DOHH2 (cell line): Measurements from ENCODE around the gene SFTPA2.
"Not testable (repeated sequence)": the region's sequence is repeated elsewhere in the genome, so short reads cannot be mapped to it uniquely, and the experiment has no call there.

Experiments
- H3F3A ChIP-seq: fragments of 200-600 bp; sonication (generic), shearing (Covaris generic); 2 replicates; pipeline ENCODE4 v1.6.0; 2016; ENCODE audit warnings: antibody characterized with exemption, mild to moderate bottlenecking; ENCODE audit not compliant: control insufficient read depth, insufficient read depth
- H3K27ac ChIP-seq: fragments of 200-600 bp; sonication (generic); 2 replicates; pipeline ENCODE4 v1.5.1; 2014; ENCODE audit warnings: low read depth, mild to moderate bottlenecking, low read length, moderate library complexity
- H3K27me3 ChIP-seq: fragments of 200-600 bp; sonication (generic); 2 replicates; pipeline ENCODE4 v1.6.1; 2014; ENCODE audit warnings: mild to moderate bottlenecking, low read length, mixed read lengths; ENCODE audit not compliant: control insufficient read depth
- H3K36me3 ChIP-seq: fragments of 200-600 bp; sonication (generic); 2 replicates; pipeline ENCODE4 v1.6.1; 2014; ENCODE audit warnings: mild to moderate bottlenecking, low read length, moderate library complexity, mixed read lengths; ENCODE audit not compliant: control insufficient read depth
- H3K4me1 ChIP-seq: fragments of 200-600 bp; sonication (generic); 2 replicates; pipeline ENCODE4 v1.6.1; 2014; ENCODE audit warnings: mild to moderate bottlenecking, low read length, mixed read lengths; ENCODE audit not compliant: control insufficient read depth
- H3K4me2 ChIP-seq: fragments of 200-600 bp; sonication (generic); 2 replicates; pipeline ENCODE4 v1.6.0; 2014; ENCODE audit warnings: mild to moderate bottlenecking, low read length, moderate library complexity
- H3K4me3 ChIP-seq: fragments of 200-600 bp; sonication (generic); 2 replicates; pipeline ENCODE4 v1.5.1; 2014; ENCODE audit warnings: mild to moderate bottlenecking, low read length, mixed read lengths
- H3K79me2 ChIP-seq: fragments of 200-600 bp; sonication (generic); 2 replicates; pipeline ENCODE4 v1.6.1; 2014; ENCODE audit warnings: mild to moderate bottlenecking, low read length, mixed read lengths; ENCODE audit not compliant: control insufficient read depth
- H3K9me2 ChIP-seq: fragments of 200-600 bp; sonication (generic); replicated peaks from 2 replicates; pipeline ENCODE4 v1.6.1; 2014; ENCODE audit warnings: mild to moderate bottlenecking, low read length, mixed read lengths; ENCODE audit not compliant: control insufficient read depth
- H3K9me3 ChIP-seq: fragments of 200-600 bp; sonication (generic); 2 replicates; pipeline ENCODE4 v1.6.1; 2014; ENCODE audit warnings: antibody characterized with exemption, low read length, mixed read lengths; ENCODE audit not compliant: control insufficient read depth, insufficient read depth
- H4K20me1 ChIP-seq: fragments of 200-600 bp; sonication (generic); 2 replicates; pipeline ENCODE4 v1.6.0; 2014; ENCODE audit warnings: low read depth, mild to moderate bottlenecking, antibody characterized with exemption, low read length, moderate library complexity; ENCODE audit not compliant: control insufficient read depth, insufficient read depth
- CTCF ChIP-seq: fragments of 200-600 bp; sonication (generic); IDR thresholded peaks from one replicate; pipeline ENCODE4 v1.5.1; 2014; ENCODE audit warnings: antibody characterized with exemption, mild to moderate bottlenecking, low read depth, low read length; ENCODE audit not compliant: poor library complexity, severe bottlenecking
- EZH2phosphoT487 ChIP-seq: fragments of 200-600 bp; sonication (generic); IDR thresholded peaks from 2 replicates; pipeline ENCODE4 v1.6.1; 2017; ENCODE audit warnings: borderline replicate concordance, mild to moderate bottlenecking, antibody characterized with exemption, low read length, moderate library complexity, mixed read lengths

SFTPA2 gene

GRCh38 chr10:79582096-79582495, 21.9 kb upstream of the SFTPA2 start:
- Histone ChIP-seq H3K4me1 (no peaks in the 10 kb centered on the region), H3K4me3 (no peak overlapping the region), H3K27me3 (peaks cover 5% of the 10 kb centered on the region; the same call in 1 of the 2 replicates), H3K27ac (no peak overlapping the region), H3K9me2 (no peaks in the 10 kb centered on the region), H3K79me2 (no peaks in the 10 kb centered on the region), H4K20me1 (no peaks in the 10 kb centered on the region), H3K36me3 (no peaks in the 10 kb centered on the region), H3F3A (no peaks in the 10 kb centered on the region), H3K9me3 (no peaks in the 10 kb centered on the region), H3K4me2 (no peak overlapping the region)
- TF ChIP-seq CTCF (no peak), EZH2phosphoT487 (no peak)

- no peak overlapping the region for H3K4me2 ChIP-seq
- H3K4me1 ChIP-seq = no peaks in the 10 kb centered on the region
- no peak overlapping the region for H3K4me3 ChIP-seq
- H3F3A ChIP-seq = no peaks in the 10 kb centered on the region
- H4K20me1 ChIP-seq = no peaks in the 10 kb centered on the region
- no peaks in the 10 kb centered on the region for H3K9me2 ChIP-seq
- H3K9me3 ChIP-seq = no peaks in the 10 kb centered on the region
- TF ChIP-seq EZH2phosphoT487 (no peak), CTCF (no peak)
- H3K36me3 ChIP-seq = no peaks in the 10 kb centered on the region
- H3K27me3 ChIP-seq = peaks cover 5% of the 10 kb centered on the region; the same call in 1 of the 2 replicates
- H3K79me2 ChIP-seq = no peaks in the 10 kb centered on the region
- H3K27ac ChIP-seq = no peak overlapping the region
Observed at GRCh38 chr10:79581044-79581443, 20.8 kb upstream of the SFTPA2 start.

GRCh38 chr10:79579361-79579760, 19.2 kb upstream of the SFTPA2 start:
- Histone ChIP-seq H3K36me3 (no peaks in the 10 kb centered on the region), H3K4me1 (no peaks in the 10 kb centered on the region), H3K4me3 (no peak overlapping the region), H3K4me2 (no peak overlapping the region), H3K9me3 (no peaks in the 10 kb centered on the region), H3K79me2 (no peaks in the 10 kb centered on the region), H3K27ac (no peak overlapping the region), H3K9me2 (no peaks in the 10 kb centered on the region), H3K27me3 (peaks cover 5% of the 10 kb centered on the region; the same call in 1 of the 2 replicates), H3F3A (no peaks in the 10 kb centered on the region), H4K20me1 (no peaks in the 10 kb centered on the region)
- TF ChIP-seq EZH2phosphoT487 = no peak
- TF ChIP-seq CTCF = no peak

GRCh38 chr10:79570624-79571023, 10.4 kb upstream of the SFTPA2 start:
- H3K4me2 ChIP-seq, H3K36me3 ChIP-seq, H3K79me2 ChIP-seq, H4K20me1 ChIP-seq, H3F3A ChIP-seq, H3K4me1 ChIP-seq, H3K27me3 ChIP-seq, H3K4me3 ChIP-seq, H3K9me2 ChIP-seq, H3K27ac ChIP-seq, H3K9me3 ChIP-seq: not testable (repeated sequence)
